HG02852 (cell line): ENCODE measurements around the gene CD300C.
"Not testable (repeated sequence)": the region's sequence is repeated elsewhere in the genome, so short reads cannot be mapped to it uniquely, and the experiment has no call there.

ENCODE experiments used
- ATAC-seq: cut with Tn5 transposase; IDR thresholded peaks from one replicate; pipeline ENCODE4 v1.9.1; 2021; ENCODE audit warnings: mild to moderate bottlenecking, moderate library complexity; ENCODE audit not compliant: unreplicated experiment

Gene CD300C

GRCh38 chr17:74563358-74563757 is 17.4 kb upstream of the CD300C start:
- no peak for ATAC-seq

- no peak for ATAC-seq
These were observed 15.7 kb upstream of the CD300C start for GRCh38 chr17:74561586-74561985.

DNA sequence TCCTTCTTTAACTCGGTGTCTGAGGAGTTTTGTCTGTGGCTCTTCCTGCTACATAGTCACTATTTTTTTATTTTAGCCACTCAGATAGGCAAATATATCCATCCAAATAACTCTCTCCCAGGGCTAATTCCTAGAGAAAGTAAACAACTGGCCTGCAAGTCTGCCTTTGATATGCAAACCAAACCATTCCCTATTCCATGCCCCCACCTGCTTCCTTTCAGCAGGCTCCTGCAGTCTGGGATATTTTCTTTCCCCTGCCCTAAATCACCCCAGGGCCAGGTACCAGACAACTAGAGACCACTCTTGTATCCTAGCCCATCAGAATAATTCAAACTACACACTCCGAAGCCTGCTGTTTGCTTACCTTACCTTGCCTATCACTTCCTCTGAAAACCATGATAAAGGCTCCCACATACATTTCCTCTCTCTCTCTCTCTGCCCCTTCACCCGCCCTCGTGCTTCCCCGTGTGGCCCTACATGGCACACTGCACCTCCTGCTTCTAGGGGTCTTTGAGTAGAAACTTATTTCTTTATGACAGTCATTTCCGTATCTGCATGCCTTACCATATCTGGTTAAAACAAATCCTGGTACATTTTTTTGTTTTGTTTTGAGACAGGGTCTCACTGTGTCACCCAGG is 13.1 kb upstream of the CD300C start:
- ATAC-seq, result no peak

- ATAC-seq, result not testable (repeated sequence)
These were observed 12.5 kb upstream of the CD300C start for GRCh38 chr17:74558402-74558801.

GRCh38 chr17:74555427-74555940 is 9.6 kb upstream of the CD300C start:
- ATAC-seq, result no peak

- no peak for ATAC-seq
These were observed 9.0 kb upstream of the CD300C start for GRCh38 chr17:74554909-74555308.

DNA sequence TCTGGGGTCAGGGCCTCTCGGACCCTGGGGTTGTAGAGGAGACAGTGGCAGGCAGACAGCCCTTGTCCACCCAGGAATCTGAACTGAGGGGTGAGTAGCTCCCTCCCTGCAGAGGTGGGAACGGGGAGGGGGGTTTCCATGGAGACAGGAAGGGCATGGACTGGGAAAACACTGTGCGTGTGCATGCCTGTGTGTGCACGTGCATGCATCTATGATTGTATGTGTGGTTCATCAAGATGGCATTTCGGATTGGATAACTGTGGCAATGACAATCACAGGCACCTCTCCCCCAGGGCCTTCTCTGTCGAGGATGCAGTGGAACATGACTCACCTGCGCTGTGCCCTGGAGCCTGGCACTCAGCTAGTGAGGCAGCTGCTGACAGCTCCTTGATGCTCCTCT is 6.1 kb upstream of the CD300C start:
- no peak for ATAC-seq

DNA sequence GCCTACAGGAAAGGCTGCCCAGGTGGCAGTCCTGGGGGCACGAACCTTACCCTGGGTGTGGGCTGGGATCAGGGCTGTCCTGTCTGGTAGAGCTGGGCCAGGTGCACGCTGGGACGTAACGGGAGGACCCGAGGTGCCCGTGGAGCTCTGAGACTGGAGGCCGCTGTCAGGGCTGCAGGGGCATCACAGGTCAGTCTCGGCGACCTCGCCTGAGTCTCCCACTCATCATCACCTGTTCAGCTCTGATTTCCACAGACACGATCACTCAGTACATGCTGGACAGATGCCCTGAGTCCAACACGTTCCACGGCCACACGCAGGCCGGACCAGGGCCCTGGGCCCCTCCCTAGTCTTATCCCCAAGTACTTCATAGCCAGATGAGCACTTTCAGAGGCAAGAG is 4.7 kb upstream of the CD300C start:
- ATAC-seq, result no peak

DNA sequence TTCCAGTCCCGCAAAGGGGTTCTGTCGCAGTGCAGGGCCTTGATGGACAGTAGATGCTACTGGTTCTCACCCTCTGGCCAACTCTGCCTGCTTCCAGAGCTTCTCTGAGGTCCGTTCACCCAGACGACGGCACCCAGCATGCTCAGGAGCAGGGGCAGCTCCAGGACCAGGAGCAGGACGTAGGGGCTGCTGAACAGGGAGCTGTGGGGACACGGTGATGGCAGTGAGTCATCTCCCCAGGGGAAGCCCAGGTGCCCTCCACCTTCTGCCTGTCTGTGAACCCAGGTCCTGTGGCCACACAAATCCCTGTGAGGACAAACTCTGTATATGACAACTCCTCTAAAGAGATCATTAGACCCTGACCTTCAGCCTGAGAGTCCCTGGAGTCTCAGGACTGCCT is 3.4 kb upstream of the CD300C start:
- no peak for ATAC-seq

DNA sequence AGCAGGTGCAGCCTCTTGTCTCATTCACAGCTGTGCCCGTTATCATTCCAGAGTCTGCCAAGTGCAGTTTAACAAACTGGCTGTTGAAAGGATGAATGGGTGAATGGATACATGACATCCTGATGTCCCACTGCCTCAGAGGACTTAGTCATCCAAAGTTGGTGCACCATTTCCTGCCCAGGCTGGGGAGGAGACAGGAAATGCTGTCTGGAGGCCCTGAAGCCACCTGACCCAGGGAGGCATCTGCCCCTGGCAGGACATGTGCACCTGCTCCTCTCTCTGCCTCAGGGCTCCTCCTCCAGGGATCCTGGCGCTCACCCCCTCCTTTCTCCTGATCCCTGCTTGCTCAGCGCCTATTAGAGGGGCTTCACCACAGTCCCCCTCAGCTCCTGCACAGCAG is 1.8 kb upstream of the CD300C start:
- ATAC-seq, result no peak

DNA sequence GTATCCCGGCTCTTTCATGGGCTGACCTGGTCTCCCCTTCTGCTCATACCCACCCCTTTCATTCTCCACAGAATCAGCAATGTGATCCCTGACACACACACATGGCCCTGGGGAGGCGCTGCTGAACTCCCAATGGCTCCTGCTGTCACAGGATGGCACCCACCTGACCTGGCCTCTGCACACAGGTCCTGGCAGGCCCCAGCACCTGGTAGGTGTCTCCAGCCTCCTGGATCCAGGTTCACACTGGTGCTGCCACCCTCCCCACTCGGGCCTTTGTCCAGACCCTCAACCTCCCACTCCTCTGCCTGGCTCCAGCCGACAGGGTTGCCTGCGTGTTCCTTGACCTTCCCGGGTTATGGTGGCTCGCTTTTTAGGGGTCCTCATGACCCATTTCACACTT is 1.3 kb upstream of the CD300C start:
- no peak for ATAC-seq

GRCh38 chr17:74546586-74546985 is 671 bp upstream of the CD300C start:
- ATAC-seq, result no peak

GRCh38 chr17:74544991-74545842 is 698 bp downstream of the CD300C start:
- ATAC-seq, result no peak

- ATAC-seq, result no peak
These were observed 1.8 kb downstream of the CD300C start for GRCh38 chr17:74543891-74544760.

DNA sequence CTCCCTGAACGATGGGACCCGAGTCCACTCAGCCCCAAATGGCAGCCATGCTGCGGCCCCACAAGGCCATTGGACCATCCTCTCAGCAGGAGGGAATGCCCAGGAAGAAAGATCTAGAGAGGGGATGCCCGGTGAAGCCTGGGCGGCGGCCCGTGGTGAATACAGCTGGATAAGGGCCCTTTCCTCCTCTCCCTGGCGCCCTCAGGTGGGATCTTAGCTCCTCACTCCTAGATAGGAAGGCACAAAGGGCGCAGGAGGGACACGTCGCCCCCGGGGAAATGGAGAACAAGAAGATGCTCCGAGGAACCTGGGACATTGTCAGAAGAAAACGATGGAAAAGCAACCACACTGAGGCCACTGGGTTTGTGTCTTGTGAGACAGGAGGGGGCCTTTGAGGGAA is 2.5 kb downstream of the CD300C start:
- ATAC-seq, result no peak

GRCh38 chr17:74542727-74543383 is 3.1 kb downstream of the CD300C start:
- ATAC-seq, result no peak

GRCh38 chr17:74542166-74542565 is 3.7 kb downstream of the CD300C start:
- no peak for ATAC-seq

GRCh38 chr17:74541176-74542111 is 4.5 kb downstream of the CD300C start:
- ATAC-seq, result no peak

DNA sequence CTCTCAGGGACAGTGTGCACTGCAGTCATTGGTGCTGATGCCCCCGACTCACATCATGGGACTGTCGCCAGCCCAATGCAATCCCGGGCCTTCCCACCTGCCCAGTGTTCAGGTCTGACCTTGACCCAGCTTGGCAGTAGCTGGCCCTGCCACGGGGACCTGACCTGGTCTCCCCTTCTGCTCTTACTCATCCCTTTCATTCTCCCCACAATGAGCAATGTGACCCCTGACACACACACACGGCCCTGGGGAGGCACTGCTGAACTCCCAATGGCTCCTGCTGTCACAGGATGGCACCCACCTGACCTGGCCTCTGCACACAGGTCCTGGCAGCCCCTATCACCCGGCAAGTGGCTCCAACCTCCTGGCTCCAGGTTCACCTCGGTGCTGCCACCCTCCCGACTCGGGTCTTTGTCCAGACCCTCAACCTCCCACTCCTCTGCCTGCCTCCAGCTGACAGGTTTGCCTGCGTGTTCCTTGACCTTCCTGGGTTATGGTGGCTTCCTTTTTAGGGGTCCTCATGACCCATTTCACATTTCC is 6.6 kb downstream of the CD300C start:
- ATAC-seq, result no peak
